SK-N-SH (cell line): Measurements from ENCODE around the gene ARHGAP20. TPM values are rescaled to one million over a fixed set of nuclear protein-coding genes. Genes with fewer than 3 reads are reported as not detected.
A peak's percentile ranks its signal among the peaks of the same experiment; 100 is the strongest.

Source experiments
- CTCF ChIA-PET: fragments of 300-600, 350-600 bp; formaldehyde crosslinking; extraction: SDS; loops from one replicate; lab custom pipeline; 2021; lab: Yijun Ruan, JAX
- POLR2A ChIA-PET: fragments of 350-600 bp; sonication (Branson Sonifier 250); formaldehyde crosslinking; extraction: SDS; loops from one replicate; lab custom pipeline; 2020; ENCODE audit warnings: antibody characterized with exemption, inconsistent platforms; lab: Yijun Ruan, JAX
- DNase-seq: peaks from one replicate; pipeline ENCODE4 v3.0.0; 2012
- H2AFZ ChIP-seq: fragments of 200-600 bp; sonication (generic); 2 replicates; pipeline ENCODE4 v1.8.1; 2016; ENCODE audit warnings: antibody characterized with exemption, mild to moderate bottlenecking, low read depth
- H3F3A ChIP-seq: fragments of 200-600 bp; sonication (generic); replicated peaks from 2 replicates; pipeline ENCODE3; 2016; ENCODE audit warnings: antibody characterized with exemption, mild to moderate bottlenecking; ENCODE audit not compliant: insufficient read depth
- H3K27ac ChIP-seq, 2 experiments: fragments of 200-500 bp in 1 of 2; fragments of 200-600 bp in 1 of 2; sonication (Bioruptor generic) in 1 of 2; sonication (generic), shearing (Covaris generic) in 1 of 2; 2 replicates each; pipeline versions ENCODE4 v1.5.1 to v1.6.1; 2014 to 2016; ENCODE audit warnings: low read depth in 2 of 2, inconsistent platforms in 1 of 2, low read length in 1 of 2, mild to moderate bottlenecking in 1 of 2, mixed read lengths in 1 of 2
- H3K27me3 ChIP-seq: fragments of 200-600 bp; sonication (generic), shearing (Covaris generic); 2 replicates; pipeline ENCODE4 v1.6.1; 2016; ENCODE audit warnings: mixed run types; ENCODE audit not compliant: insufficient read depth
- H3K36me3 ChIP-seq, 2 experiments: fragments of 200-500 bp in 1 of 2; fragments of 200-600 bp in 1 of 2; sonication (Bioruptor generic) in 1 of 2; sonication (generic) in 1 of 2; replicated peaks in 1 of 2; 2 replicates each; pipeline versions ENCODE3 to v1.5.1; 2014 to 2016; ENCODE audit warnings: low read length in 1 of 2, mild to moderate bottlenecking in 1 of 2; ENCODE audit not compliant: insufficient read depth in 2 of 2, control insufficient read depth in 1 of 2
- H3K4me1 ChIP-seq, 2 experiments: fragments of 200-500 bp in 1 of 2; fragments of 200-600 bp in 1 of 2; sonication (Bioruptor generic) in 1 of 2; sonication (generic), shearing (Covaris generic) in 1 of 2; 2 replicates each; pipeline versions ENCODE4 v1.5.1 to v1.6.1; 2014 to 2016; ENCODE audit warnings: low read depth in 1 of 2, low read length in 1 of 2, mixed run types in 1 of 2; ENCODE audit not compliant: insufficient read depth in 2 of 2, control insufficient read depth in 1 of 2
- H3K4me2 ChIP-seq: fragments of 200-600 bp; sonication (generic), shearing (Covaris generic); 2 replicates; pipeline ENCODE4 v1.6.1; 2017; ENCODE audit warnings: mixed run types
- H3K4me3 ChIP-seq, 2 experiments: fragments of 200-500 bp in 1 of 2; fragments of 200-600 bp in 1 of 2; sonication (Bioruptor generic) in 1 of 2; sonication (generic), shearing (Covaris generic) in 1 of 2; 2 replicates each; pipeline versions ENCODE4 v1.5.1 to v1.8.1; 2014 to 2016; ENCODE audit warnings: low read depth in 2 of 2, inconsistent platforms in 1 of 2, low read length in 1 of 2, mild to moderate bottlenecking in 1 of 2, mixed read lengths in 1 of 2, moderate library complexity in 1 of 2
- H3K79me2 ChIP-seq: fragments of 200-600 bp; sonication (generic); 2 replicates; pipeline ENCODE4 v1.8.1; 2017; ENCODE audit warnings: mild to moderate bottlenecking; ENCODE audit not compliant: insufficient read depth
- H3K9ac ChIP-seq: fragments of 200-600 bp; sonication (generic); 2 replicates; pipeline ENCODE4 v1.6.1; 2017; ENCODE audit warnings: mixed run types
- H3K9me2 ChIP-seq: fragments of 200-600 bp; sonication (generic); 2 replicates; pipeline ENCODE4 v1.6.1; 2017; ENCODE audit warnings: mixed run types
- H3K9me3 ChIP-seq: fragments of 200-600 bp; sonication (generic); 2 replicates; pipeline ENCODE4 v1.6.1; 2017; ENCODE audit warnings: mixed run types, mild to moderate bottlenecking, moderate library complexity
- H4K20me1 ChIP-seq: fragments of 200-600 bp; sonication (generic); 2 replicates; pipeline ENCODE4 v1.6.1; 2017; ENCODE audit warnings: mild to moderate bottlenecking, mixed run types; ENCODE audit not compliant: insufficient read depth
- EP300 ChIP-seq, 2 experiments: IDR thresholded peaks; 2 replicates each; pipeline versions ENCODE4 v1.4.0 to v1.6.1; 2012; ENCODE audit warnings: borderline replicate concordance in 1 of 2, low read depth in 1 of 2, low read length in 1 of 2
- FOXJ3 ChIP-seq: sonication (generic); formaldehyde crosslinking; IDR thresholded peaks from 2 replicates; pipeline ENCODE4 v1.5.1; 2020; ENCODE audit warnings: mild to moderate bottlenecking, missing genetic modification reagents
- GABPA ChIP-seq: IDR thresholded peaks from 2 replicates; pipeline ENCODE4 v1.4.0; 2012; ENCODE audit warnings: low read depth, mild to moderate bottlenecking
- GATA2 ChIP-seq: sonication (generic); formaldehyde crosslinking; IDR thresholded peaks from 2 replicates; pipeline ENCODE4 v1.5.0; 2020; ENCODE audit warnings: mild to moderate bottlenecking, missing genetic modification reagents
- MXI1 ChIP-seq: IDR thresholded peaks from 2 replicates; pipeline ENCODE4 v1.6.1; 2012; ENCODE audit warnings: mild to moderate bottlenecking, low read depth, low read length, improper control_type of control experiment
- NFIC ChIP-seq: IDR thresholded peaks from 2 replicates; pipeline ENCODE4 v1.4.0; 2012; ENCODE audit warnings: borderline replicate concordance
- NRF1 ChIP-seq: IDR thresholded peaks from 2 replicates; pipeline ENCODE4 v1.6.1; 2012; ENCODE audit warnings: low read depth, mild to moderate bottlenecking, low read length
- POLR2AphosphoS5 ChIP-seq: IDR thresholded peaks from 2 replicates; pipeline ENCODE4 v1.6.1; 2012; ENCODE audit warnings: low read depth, low read length
- RAD21 ChIP-seq: IDR thresholded peaks from 2 replicates; pipeline ENCODE4 v1.6.1; 2012; ENCODE audit warnings: mild to moderate bottlenecking, low read length
- RCOR1 ChIP-seq: fragments of 150-350 bp; IDR thresholded peaks from 2 replicates; pipeline ENCODE4 v1.6.1; 2017; ENCODE audit warnings: antibody characterized with exemption, low read length
- RXRA ChIP-seq: IDR thresholded peaks from 2 replicates; pipeline ENCODE4 v1.4.0; 2012; ENCODE audit warnings: low read depth, mild to moderate bottlenecking, borderline replicate concordance
- USF2 ChIP-seq: fragments of 150-350 bp; IDR thresholded peaks from 2 replicates; pipeline ENCODE4 v1.6.1; 2017; ENCODE audit warnings: antibody characterized with exemption, low read length, low read depth, borderline replicate concordance
- whole genome bisulfite sequencing: methylation state at CpG from one replicate; pipeline ENCODE4 v1.1.6; 2017; ENCODE audit warnings: low lambda C conversion rate; 5-methylcytosine and 5-hydroxymethylcytosine counted together
- polyA plus RNA-seq, 3 experiments: library from polyadenylated mRNA; depleted of rRNA; stranded (reverse); fragments of >200 nt; gene quantifications; 2 replicates each; pipeline ENCODE4 v1.2.3, GENCODE V29; 2012

Gene ARHGAP20
- polyA plus RNA-seq, 1 of the 3 experiments (the other 2 are of a cell fraction): 0.76 TPM

- TF ChIP-seq FOXJ3: no peak
- TF ChIP-seq MXI1: no peak
- no peak for TF ChIP-seq GABPA
- TF ChIP-seq, all 33 proteins: peak for 0
Observed at GRCh38 chr11:110736171-110736553, 23.9 kb upstream of the ARHGAP20 start (continued).

DNA sequence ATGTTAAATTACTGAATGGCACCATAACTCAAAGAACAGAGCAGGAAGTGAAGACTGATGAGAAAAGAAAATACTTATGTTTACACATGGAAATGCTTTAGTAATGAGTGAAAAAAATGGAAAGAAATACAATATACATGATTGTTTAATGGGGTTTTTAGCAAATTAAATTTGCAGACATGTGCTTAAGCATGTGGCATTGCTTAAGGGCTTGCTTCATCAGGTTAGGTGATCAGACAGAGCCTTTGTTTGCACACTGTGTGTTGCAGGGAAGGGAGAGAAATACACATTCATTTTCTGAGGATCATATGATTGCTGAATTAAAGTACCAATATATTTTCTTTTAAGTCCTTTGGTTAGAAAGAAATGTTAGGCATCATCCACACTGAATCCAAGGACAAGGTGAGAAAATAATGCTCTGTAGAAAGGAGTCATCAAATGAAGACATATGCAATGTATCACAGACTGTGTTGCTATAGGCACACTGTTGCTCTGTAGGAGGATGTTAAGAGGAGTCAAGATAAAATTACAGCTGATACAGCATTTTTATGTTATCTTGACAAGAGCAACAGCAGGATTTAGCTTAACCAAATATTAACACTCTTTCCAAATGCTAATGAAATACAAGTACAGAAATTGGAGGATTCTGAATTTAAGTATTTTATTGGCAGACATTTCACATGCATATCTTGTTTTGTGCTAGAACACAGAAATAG lies 23.4 kb upstream of the ARHGAP20 start:
- no peak overlapping the region for H2AFZ ChIP-seq
- H3K36me3 ChIP-seq: no peaks in the 10 kb centered on the region
- H3K4me3 ChIP-seq: no peak overlapping the region
- H3K27me3 ChIP-seq: no peaks in the 10 kb centered on the region
- peak overlapping the region in 1 of 2 experiments; percentile 77; a peak in 1 of 4 replicates for H3K27ac ChIP-seq
- ChIA-PET POLR2A (no interaction called here), CTCF (no interaction called here)
- DNase-seq: no peak
- TF ChIP-seq USF2: no peak
- peak; percentile 28; the same call in 1 of the 2 replicates for TF ChIP-seq GATA2 (CRISPR knock-in tag)
- TF ChIP-seq EP300 (IDR thresholded peaks at IDR 0.05; ENCODE audit: borderline replicate concordance in 1 of 2, low read depth in 1 of 2, low read length in 1 of 2): peak in 1 of 2 experiments; percentile 64; a peak in 1 of 4 replicates
- peak; percentile 3; the same call in 1 of the 2 replicates for TF ChIP-seq RAD21
- no peak for TF ChIP-seq NFIC
- no peak for TF ChIP-seq RXRA
- H3K9me2 ChIP-seq: no peaks in the 10 kb centered on the region
- H3K4me2 ChIP-seq: no peak overlapping the region
- no peaks in the 10 kb centered on the region for H3F3A ChIP-seq
- H3K79me2 ChIP-seq: no peaks in the 10 kb centered on the region
- H4K20me1 ChIP-seq: no peaks in the 10 kb centered on the region
- no peak overlapping the region for H3K9ac ChIP-seq
- H3K9me3 ChIP-seq: no peaks in the 10 kb centered on the region
- peaks cover 0 to 7% of the 10 kb centered on the region in 2 experiments; a peak in 2 of 4 replicates for H3K4me1 ChIP-seq

- Histone ChIP-seq H3F3A (no peaks in the 10 kb centered on the region), H3K9me3 (no peaks in the 10 kb centered on the region), H4K20me1 (no peaks in the 10 kb centered on the region), H3K27me3 (no peaks in the 10 kb centered on the region), H3K4me2 (no peak overlapping the region), H3K9ac (no peak overlapping the region), H3K9me2 (no peaks in the 10 kb centered on the region), H3K79me2 (no peaks in the 10 kb centered on the region), H3K36me3 (no peaks in the 10 kb centered on the region), H3K4me3 (no peak overlapping the region), H3K27ac (peak overlapping the region in 1 of 2 experiments; percentile 77; a peak in 1 of 4 replicates), H3K4me1 (peaks cover 0 to 7% of the 10 kb centered on the region in 2 experiments; a peak in 2 of 4 replicates), H2AFZ (no peak overlapping the region)
- TF ChIP-seq POLR2AphosphoS5 (no peak), FOXJ3 (no peak), RXRA (no peak), NRF1 (no peak), RCOR1 (no peak)
- DNase-seq: no peak
- WGBS: 81% methylated on average over 2 of the region's 2 CpGs
- ChIA-PET CTCF (no interaction called here), POLR2A (no interaction called here)
Observed at GRCh38 chr11:110734790-110735189, 22.6 kb upstream of the ARHGAP20 start.
